ENCODE data around the gene IFNA21.

DNA sequence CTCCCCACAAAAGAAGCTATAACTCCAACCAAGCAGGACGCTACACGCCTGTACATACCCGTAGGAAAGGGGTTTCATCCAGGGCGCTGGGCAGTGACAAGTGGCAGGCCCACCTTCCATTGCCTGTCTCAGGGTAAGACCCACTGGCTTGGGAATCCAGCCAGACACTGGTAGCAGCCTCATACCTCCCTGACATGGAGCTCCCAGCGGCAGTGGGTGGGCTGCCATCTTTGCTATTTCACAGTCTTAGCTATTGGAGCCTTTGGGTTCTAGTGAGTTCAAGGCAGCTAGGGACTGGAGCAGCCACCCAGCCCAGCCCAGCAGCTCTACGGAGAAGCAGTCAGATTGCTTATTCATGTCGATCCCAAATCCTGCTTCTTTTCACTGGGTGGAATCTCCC, 43.9 kb upstream of the IFNA21 start:
- TF ChIP-seq EP300 (IDR thresholded peaks at IDR 0.05), result no peak
- TF ChIP-seq, protein P1, sequence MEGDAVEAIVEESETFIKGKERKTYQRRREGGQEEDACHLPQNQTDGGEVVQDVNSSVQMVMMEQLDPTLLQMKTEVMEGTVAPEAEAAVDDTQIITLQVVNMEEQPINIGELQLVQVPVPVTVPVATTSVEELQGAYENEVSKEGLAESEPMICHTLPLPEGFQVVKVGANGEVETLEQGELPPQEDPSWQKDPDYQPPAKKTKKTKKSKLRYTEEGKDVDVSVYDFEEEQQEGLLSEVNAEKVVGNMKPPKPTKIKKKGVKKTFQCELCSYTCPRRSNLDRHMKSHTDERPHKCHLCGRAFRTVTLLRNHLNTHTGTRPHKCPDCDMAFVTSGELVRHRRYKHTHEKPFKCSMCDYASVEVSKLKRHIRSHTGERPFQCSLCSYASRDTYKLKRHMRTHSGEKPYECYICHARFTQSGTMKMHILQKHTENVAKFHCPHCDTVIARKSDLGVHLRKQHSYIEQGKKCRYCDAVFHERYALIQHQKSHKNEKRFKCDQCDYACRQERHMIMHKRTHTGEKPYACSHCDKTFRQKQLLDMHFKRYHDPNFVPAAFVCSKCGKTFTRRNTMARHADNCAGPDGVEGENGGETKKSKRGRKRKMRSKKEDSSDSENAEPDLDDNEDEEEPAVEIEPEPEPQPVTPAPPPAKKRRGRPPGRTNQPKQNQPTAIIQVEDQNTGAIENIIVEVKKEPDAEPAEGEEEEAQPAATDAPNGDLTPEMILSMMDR (IDR thresholded peaks at IDR 0.05), result no peak
- no peak for TF ChIP-seq POLR2A (IDR thresholded peaks at IDR 0.05)
- no peak for TF ChIP-seq POLR2AphosphoS5 (IDR thresholded peaks at IDR 0.05)

Measured in sigmoid colon (tissue), 4 donors.